Muscle layer of colon (tissue), 2 donors: Measurements from ENCODE around the gene MAB21L3.

Experiments used
- H3K27ac ChIP-seq: one replicate; pipeline ENCODE4 v1.7.0; 2013; ENCODE audit warnings: low read depth, mild to moderate bottlenecking, low read length, moderate library complexity
- H3K27me3 ChIP-seq, 2 donors: one replicate each; pipeline ENCODE4 v1.7.0; 2013; ENCODE audit warnings: low read length in 2 of 2, mild to moderate bottlenecking in 2 of 2; ENCODE audit not compliant: insufficient read depth in 2 of 2, control insufficient read depth in 1 of 2
- H3K36me3 ChIP-seq: one replicate; pipeline ENCODE4 v1.7.0; 2013; ENCODE audit warnings: mild to moderate bottlenecking, low read length; ENCODE audit not compliant: insufficient read depth
- H3K4me1 ChIP-seq: one replicate; pipeline ENCODE4 v1.7.0; 2013; ENCODE audit warnings: mild to moderate bottlenecking, low read length; ENCODE audit not compliant: insufficient read depth
- H3K4me3 ChIP-seq, 2 donors: one replicate each; pipeline ENCODE4 v1.7.0; 2013; ENCODE audit warnings: low read length in 2 of 2, low read depth in 1 of 2, mild to moderate bottlenecking in 1 of 2, moderate library complexity in 1 of 2
- H3K9ac ChIP-seq: one replicate; pipeline ENCODE4 v1.7.0; 2013; ENCODE audit warnings: low read length
- H3K9me3 ChIP-seq: one replicate; pipeline ENCODE4 v1.7.0; 2013; ENCODE audit warnings: mild to moderate bottlenecking, low read length
- donor health status: abdominal sarcoma.
- donor health status: Adenocarcinoma of cecum.

MAB21L3 gene

GRCh38 chr1:116168277-116169032, 57.3 kb downstream of the MAB21L3 start:
- peak overlapping the region; percentile 72 to 74 for H3K4me3 ChIP-seq
- H3K27ac ChIP-seq, result peak overlapping the region; percentile 73
- no peaks in the 10 kb centered on the region for H3K27me3 ChIP-seq
- H3K9me3 ChIP-seq, result no peaks in the 10 kb centered on the region
- no peaks in the 10 kb centered on the region for H3K36me3 ChIP-seq
- peak overlapping the region; percentile 39 for H3K9ac ChIP-seq
- peaks cover 6% of the 10 kb centered on the region for H3K4me1 ChIP-seq

DNA sequence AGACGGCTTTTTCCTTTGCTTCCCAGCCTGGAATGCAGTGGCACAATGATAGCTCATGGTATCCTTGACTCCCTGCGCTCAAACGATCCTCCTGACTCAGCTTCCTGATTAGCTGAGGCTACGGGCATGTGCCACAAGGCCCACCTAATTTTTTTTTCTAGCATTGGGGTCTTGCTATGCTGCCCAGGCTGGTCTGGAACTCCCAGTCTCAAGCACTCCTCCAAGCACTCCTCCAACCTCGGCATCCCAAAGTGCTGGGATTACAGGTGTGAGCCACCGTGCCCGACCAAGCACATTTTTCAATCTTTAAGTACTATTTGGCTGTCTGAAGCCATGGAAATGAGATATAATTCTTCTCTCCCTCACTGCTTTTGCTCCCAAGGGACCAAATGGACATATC, 58.7 kb downstream of the MAB21L3 start:
- H3K9me3 ChIP-seq, result no peaks in the 10 kb centered on the region
- peaks cover 5% of the 10 kb centered on the region for H3K4me1 ChIP-seq
- no peaks in the 10 kb centered on the region for H3K36me3 ChIP-seq
- no peak overlapping the region for H3K4me3 ChIP-seq
- no peak overlapping the region for H3K27ac ChIP-seq
- no peak overlapping the region for H3K9ac ChIP-seq
- no peaks in the 10 kb centered on the region for H3K27me3 ChIP-seq

DNA sequence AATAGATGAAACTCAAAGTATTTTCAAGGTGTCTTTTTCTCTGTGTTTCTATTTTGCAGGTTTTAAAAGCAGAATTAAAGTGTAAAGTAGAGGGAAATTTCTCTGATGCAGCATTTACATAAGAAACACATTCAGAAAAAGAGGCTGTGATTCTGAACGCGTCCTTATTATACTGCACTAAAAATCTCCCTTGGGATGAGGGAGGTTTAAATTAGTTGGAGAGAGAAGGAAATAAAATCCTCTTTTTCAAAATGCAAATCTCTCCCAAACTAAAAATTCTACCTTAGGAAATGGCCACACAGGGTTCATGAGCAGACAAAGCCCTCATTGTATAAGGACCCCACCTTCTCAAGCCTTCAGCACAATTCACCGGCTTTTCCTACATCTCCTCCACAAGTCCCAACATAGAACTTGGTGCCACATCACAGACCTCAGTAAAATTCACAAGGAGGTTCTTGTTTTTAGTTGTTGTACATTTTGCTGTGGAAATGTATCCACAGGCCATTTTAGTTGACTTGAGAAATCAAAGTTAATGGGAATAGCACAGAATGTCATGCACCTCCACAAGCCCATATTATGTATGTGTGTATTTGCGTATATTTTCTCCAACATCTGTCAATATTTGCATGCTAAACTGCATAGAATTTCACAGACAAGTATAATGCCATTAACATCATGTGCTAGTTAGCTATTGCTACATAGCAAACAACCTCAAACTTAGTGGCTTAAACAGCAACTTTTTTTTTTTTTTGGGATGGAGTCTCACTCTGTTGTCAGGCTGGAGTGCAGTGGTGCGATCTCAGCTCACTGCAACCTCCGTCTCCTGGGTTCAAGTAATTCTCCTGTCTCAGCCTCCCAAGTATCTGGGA, 59.8 kb downstream of the MAB21L3 start:
- no peaks in the 10 kb centered on the region for H3K36me3 ChIP-seq
- H3K27ac ChIP-seq, result no peak overlapping the region
- no peaks in the 10 kb centered on the region for H3K9me3 ChIP-seq
- H3K4me1 ChIP-seq, result no peaks in the 10 kb centered on the region
- H3K4me3 ChIP-seq, result no peak overlapping the region
- no peaks in the 10 kb centered on the region for H3K27me3 ChIP-seq
- no peak overlapping the region for H3K9ac ChIP-seq

DNA sequence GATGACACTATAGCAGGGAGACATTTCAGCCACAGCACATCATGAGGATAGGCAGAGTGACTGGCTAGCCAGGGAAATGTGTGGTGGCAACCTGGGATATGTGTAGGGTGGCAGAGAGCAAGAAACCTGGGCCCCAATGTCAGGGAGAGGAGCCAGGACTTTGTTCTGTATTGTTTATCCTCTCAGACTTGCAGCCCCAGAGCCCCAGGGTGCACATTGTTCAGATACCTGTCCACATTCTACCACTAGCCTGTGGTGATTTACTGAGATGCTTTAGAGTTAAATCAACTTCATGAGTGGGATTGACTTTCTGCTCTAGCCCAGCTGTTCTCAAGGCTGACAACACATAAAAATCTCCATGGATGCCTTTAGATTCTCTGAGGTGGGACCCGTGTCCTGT, 61.5 kb downstream of the MAB21L3 start:
- H3K4me3 ChIP-seq, result no peak overlapping the region
- no peaks in the 10 kb centered on the region for H3K9me3 ChIP-seq
- H3K4me1 ChIP-seq, result no peaks in the 10 kb centered on the region
- no peaks in the 10 kb centered on the region for H3K36me3 ChIP-seq
- H3K9ac ChIP-seq, result no peak overlapping the region
- no peaks in the 10 kb centered on the region for H3K27me3 ChIP-seq
- H3K27ac ChIP-seq, result no peak overlapping the region

DNA sequence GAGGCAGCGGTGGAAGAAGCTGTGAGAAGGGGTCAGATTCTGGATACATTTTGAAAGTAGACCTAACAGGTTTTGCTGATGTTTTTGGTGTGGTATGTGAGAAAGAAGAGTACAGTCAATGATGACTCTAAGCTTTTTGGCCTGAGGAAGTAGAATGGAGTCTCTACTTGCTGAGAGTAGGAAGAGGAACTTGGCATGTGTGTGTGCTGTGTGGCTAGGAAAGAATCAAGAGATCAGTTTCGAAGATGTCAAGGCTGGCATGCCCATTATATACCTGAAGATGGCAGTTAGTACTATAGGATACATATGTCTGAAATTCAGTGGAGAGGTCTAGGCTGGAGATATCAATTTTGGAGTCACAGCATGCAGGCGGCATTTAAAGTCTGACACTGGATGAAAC, 64.4 kb downstream of the MAB21L3 start:
- no peak overlapping the region for H3K4me3 ChIP-seq
- no peaks in the 10 kb centered on the region for H3K27me3 ChIP-seq
- no peaks in the 10 kb centered on the region for H3K9me3 ChIP-seq
- no peak overlapping the region for H3K27ac ChIP-seq
- H3K9ac ChIP-seq, result no peak overlapping the region
- H3K4me1 ChIP-seq, result no peaks in the 10 kb centered on the region
- H3K36me3 ChIP-seq, result no peaks in the 10 kb centered on the region

- Histone ChIP-seq H3K27me3 (no peaks in the 10 kb centered on the region), H3K9ac (no peak overlapping the region), H3K27ac (no peak overlapping the region), H3K36me3 (no peaks in the 10 kb centered on the region), H3K9me3 (no peaks in the 10 kb centered on the region), H3K4me1 (no peaks in the 10 kb centered on the region), H3K4me3 (no peak overlapping the region)
These were observed 65.1 kb downstream of the MAB21L3 start for GRCh38 chr1:116176306-116176789.

GRCh38 chr1:116177861-116178260, 66.7 kb downstream of the MAB21L3 start:
- no peak overlapping the region for H3K27ac ChIP-seq
- no peak overlapping the region for H3K4me3 ChIP-seq
- no peaks in the 10 kb centered on the region for H3K27me3 ChIP-seq
- H3K4me1 ChIP-seq, result peaks cover 8% of the 10 kb centered on the region
- no peak overlapping the region for H3K9ac ChIP-seq
- no peaks in the 10 kb centered on the region for H3K36me3 ChIP-seq
- no peaks in the 10 kb centered on the region for H3K9me3 ChIP-seq

DNA sequence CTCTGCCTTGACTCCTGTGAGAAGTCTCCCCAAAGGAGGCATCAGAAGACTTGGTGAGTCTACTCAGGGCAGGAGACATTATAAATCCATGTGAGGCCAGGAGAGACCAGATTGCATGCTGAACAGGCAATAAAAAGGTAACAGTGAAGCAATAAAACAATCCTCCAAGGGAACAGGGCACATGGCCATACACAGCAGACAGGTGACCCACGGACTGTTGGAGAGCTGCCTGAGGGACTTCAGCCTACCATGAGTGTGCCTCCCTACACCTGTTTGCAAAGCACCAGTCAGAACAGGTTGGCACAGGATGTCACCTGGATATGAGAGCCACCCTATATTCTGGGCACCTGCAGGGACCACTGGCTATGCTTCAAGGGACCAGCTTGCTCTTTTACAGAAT, 67.6 kb downstream of the MAB21L3 start:
- H3K4me1 ChIP-seq, result peaks cover 8% of the 10 kb centered on the region
- no peaks in the 10 kb centered on the region for H3K27me3 ChIP-seq
- no peaks in the 10 kb centered on the region for H3K36me3 ChIP-seq
- no peak overlapping the region for H3K27ac ChIP-seq
- H3K9ac ChIP-seq, result no peak overlapping the region
- H3K4me3 ChIP-seq, result no peak overlapping the region
- H3K9me3 ChIP-seq, result no peaks in the 10 kb centered on the region

DNA sequence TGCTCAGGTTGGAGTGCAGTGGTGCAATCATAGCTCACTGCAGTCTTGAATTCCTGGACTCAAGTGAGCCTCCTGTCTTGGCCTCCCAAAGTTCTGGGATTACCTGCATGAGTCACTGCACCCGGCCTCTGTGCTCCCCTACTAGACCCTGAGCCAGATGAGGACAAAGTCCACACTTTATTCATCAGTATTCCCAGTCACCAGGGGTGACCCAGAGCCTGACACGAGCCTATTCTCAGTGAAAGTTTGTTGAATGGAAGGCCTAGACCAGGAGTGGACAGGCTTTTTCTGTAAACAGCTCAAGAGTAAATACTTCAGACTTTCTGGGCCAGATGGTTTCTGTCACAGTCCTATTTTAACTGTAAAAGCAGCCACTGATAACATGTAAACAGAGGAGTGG, 68.2 kb downstream of the MAB21L3 start:
- H3K4me1 ChIP-seq, result peaks cover 8% of the 10 kb centered on the region
- no peaks in the 10 kb centered on the region for H3K27me3 ChIP-seq
- H3K27ac ChIP-seq, result no peak overlapping the region
- H3K9ac ChIP-seq, result no peak overlapping the region
- H3K9me3 ChIP-seq, result no peaks in the 10 kb centered on the region
- no peaks in the 10 kb centered on the region for H3K36me3 ChIP-seq
- no peak overlapping the region for H3K4me3 ChIP-seq

DNA sequence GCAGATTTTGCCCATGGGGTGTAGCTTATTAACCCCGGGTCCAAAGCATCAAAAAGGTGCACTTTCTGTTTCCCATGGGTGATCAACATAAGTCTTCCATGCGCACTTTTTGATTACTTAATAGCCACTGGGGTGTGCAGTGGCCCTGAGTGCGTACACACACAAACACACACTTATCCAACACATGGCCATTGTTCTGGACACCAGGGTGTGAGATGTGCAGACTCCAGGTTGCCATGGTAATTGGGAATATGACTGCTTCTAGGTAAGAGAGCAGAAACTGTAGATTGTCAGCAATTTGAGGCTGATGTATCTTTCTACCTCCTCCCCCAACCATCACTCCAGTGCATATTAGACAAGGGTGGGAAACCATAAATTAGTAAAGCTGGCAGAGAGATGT, 68.8 kb downstream of the MAB21L3 start:
- Histone ChIP-seq H3K27ac (no peak overlapping the region), H3K4me3 (no peak overlapping the region), H3K9me3 (no peaks in the 10 kb centered on the region), H3K9ac (no peak overlapping the region), H3K4me1 (peaks cover 8% of the 10 kb centered on the region), H3K36me3 (no peaks in the 10 kb centered on the region), H3K27me3 (no peaks in the 10 kb centered on the region)

DNA sequence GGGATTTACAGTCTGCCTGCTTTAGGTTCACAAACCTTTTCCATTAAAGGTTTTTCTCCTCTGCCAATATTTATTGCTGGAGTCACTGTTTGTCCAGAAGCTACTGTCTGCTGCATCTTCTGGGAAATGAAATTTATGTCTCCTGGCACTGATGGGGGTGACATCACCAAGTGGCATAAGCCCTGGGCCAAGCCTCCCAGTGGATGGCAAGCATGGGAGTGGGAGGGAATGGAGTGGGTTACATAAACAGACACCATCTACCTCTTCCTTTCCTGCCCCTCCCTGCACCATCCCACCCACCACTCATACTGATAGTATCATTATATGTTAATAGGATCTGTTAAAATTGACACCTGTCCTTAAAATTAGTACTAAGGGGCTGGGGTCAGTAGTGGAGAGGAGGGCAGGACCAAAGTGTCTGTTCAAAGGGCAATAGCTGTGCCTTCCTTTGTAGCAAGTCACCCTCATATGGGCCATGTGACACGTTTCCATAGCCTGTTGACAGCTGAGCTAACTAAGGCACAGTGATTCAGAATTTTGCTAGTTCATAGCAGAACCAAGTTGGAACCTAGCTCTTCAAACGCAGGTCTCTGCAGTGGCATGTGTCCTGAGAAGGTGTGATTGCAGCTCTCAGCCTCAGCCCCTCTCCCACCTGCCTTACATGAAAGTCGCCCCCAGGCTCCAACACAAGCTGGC, 71.0 kb downstream of the MAB21L3 start:
- no peaks in the 10 kb centered on the region for H3K27me3 ChIP-seq
- H3K27ac ChIP-seq, result no peak overlapping the region
- peaks cover 8% of the 10 kb centered on the region for H3K4me1 ChIP-seq
- H3K36me3 ChIP-seq, result no peaks in the 10 kb centered on the region
- no peak overlapping the region for H3K9ac ChIP-seq
- no peaks in the 10 kb centered on the region for H3K9me3 ChIP-seq
- no peak overlapping the region for H3K4me3 ChIP-seq
